Activated naive CD8-positive, alpha-beta T cell treated with anti-CD3 and anti-CD28 coated beads, Interleukin-2, amount 50 U/mL, for 24 hours (primary cell): ENCODE data around the gene ALS2CL.
"Not testable (repeated sequence)": the region's sequence is repeated elsewhere in the genome, so short reads cannot be mapped to it uniquely, and the experiment has no call there.

Source experiments
- ATAC-seq: fragments of 150-1000 bp; cut with Tn5 transposase; one replicate; pipeline ENCODE4 v1.10.0; 2021
- DNase-seq: peaks from one replicate; pipeline ENCODE4 v3.0.0; 2021
- H3K27ac Mint-ChIP-seq: one replicate; pipeline ENCODE4 v1.8.0; 2021; ENCODE audit warnings: mild to moderate bottlenecking, mixed read lengths
- H3K27me3 Mint-ChIP-seq: one replicate; pipeline ENCODE4 v1.8.0; 2021; ENCODE audit warnings: mixed read lengths
- H3K36me3 Mint-ChIP-seq: one replicate; pipeline ENCODE4 v1.8.0; 2021; ENCODE audit warnings: low read depth, mixed read lengths
- H3K4me1 Mint-ChIP-seq: one replicate; pipeline ENCODE4 v1.8.0; 2021; ENCODE audit warnings: mixed read lengths
- H3K4me3 Mint-ChIP-seq: one replicate; pipeline ENCODE4 v1.8.0; 2021; ENCODE audit warnings: mild to moderate bottlenecking, moderate library complexity, mixed read lengths
- H3K9me3 Mint-ChIP-seq: one replicate; pipeline ENCODE4 v1.8.0; 2021; ENCODE audit warnings: mixed read lengths

The ALS2CL gene

GRCh38 chr3:46693038-46693891, at the start of gene ALS2CL:
ALS2CL (minus strand) TSS chr3:46693679; CDS start chr3:46689440, 4,239 bp downstream.
- H3K27me3 Mint-ChIP-seq = peaks cover 6% of the 10 kb centered on the region
- H3K4me1 Mint-ChIP-seq = peaks cover 29% of the 10 kb centered on the region
- ATAC-seq = peak; percentile 48
- no peaks in the 10 kb centered on the region for H3K36me3 Mint-ChIP-seq
- no peak within 1 kb of the TSS for H3K27ac Mint-ChIP-seq
- H3K4me3 Mint-ChIP-seq = peak within 1 kb of the TSS; percentile 67
- H3K9me3 Mint-ChIP-seq = no peaks in the 10 kb centered on the region
- peak; percentile 51 for DNase-seq

- H3K36me3 Mint-ChIP-seq = no peaks in the 10 kb centered on the region
- H3K4me1 Mint-ChIP-seq = no peaks in the 10 kb centered on the region
- H3K27ac Mint-ChIP-seq = no peak overlapping the region
- H3K27me3 Mint-ChIP-seq = no peaks in the 10 kb centered on the region
- DNase-seq (no peak), ATAC-seq (no peak)
- no peak overlapping the region for H3K4me3 Mint-ChIP-seq
- H3K9me3 Mint-ChIP-seq = peaks cover 3% of the 10 kb centered on the region
These were observed 49.6 kb upstream of the ALS2CL start for GRCh38 chr3:46742992-46743585.

DNA sequence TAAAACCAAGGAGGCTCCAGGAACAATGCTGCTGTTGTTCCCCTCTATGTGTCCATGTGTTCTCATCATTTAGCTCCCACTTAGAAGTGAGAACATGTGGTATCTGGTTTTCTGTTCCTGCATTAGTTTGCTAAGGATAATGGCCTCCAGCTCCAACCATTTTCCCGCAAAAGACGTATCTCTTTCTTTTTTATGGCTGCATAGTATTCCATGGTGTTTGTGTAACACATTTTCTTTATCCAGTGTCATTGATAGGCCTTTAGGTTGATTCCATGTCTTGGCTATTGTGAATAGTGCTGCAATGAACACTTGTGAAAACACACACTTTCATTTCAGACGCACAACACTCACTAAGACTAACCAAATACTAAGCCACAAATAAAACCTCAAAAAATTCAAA, 46.1 kb upstream of the ALS2CL start:
- not testable (repeated sequence) for H3K36me3 Mint-ChIP-seq, H3K27me3 Mint-ChIP-seq, H3K4me1 Mint-ChIP-seq, H3K9me3 Mint-ChIP-seq, H3K27ac Mint-ChIP-seq, ATAC-seq, DNase-seq, H3K4me3 Mint-ChIP-seq

DNA sequence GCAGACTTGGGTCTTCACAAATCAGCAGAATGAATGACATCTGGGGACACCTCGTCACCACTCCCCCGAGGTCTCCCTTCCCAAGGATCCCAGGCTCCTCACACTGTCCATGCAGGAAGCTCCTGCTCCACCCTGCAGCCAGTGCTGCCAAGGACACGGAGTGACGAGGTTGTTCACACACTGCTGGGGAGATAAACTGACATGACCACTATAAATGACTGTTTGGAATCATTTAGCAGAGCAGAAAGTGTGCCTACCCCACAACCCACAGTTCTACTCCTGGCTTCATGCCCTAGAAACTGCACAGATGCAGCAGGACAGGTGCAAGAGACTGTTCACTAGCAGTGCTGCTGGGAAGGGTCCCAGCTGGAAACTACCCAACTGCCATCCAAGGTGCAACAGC, 43.9 kb upstream of the ALS2CL start:
- DNase-seq (no peak), ATAC-seq (no peak)
- Mint-ChIP-seq H3K36me3 (no peaks in the 10 kb centered on the region), H3K4me1 (no peaks in the 10 kb centered on the region), H3K27me3 (no peaks in the 10 kb centered on the region), H3K27ac (no peak overlapping the region), H3K9me3 (peaks cover 3% of the 10 kb centered on the region), H3K4me3 (no peak overlapping the region)

- DNase-seq (no peak), ATAC-seq (peak; percentile 15)
- no peak overlapping the region for H3K27ac Mint-ChIP-seq
- H3K9me3 Mint-ChIP-seq = peaks cover 3% of the 10 kb centered on the region
- H3K4me3 Mint-ChIP-seq = no peak overlapping the region
- no peaks in the 10 kb centered on the region for H3K36me3 Mint-ChIP-seq
- no peaks in the 10 kb centered on the region for H3K27me3 Mint-ChIP-seq
- no peaks in the 10 kb centered on the region for H3K4me1 Mint-ChIP-seq
These were observed 42.8 kb upstream of the ALS2CL start for GRCh38 chr3:46736006-46736872.

- Mint-ChIP-seq H3K4me3 (no peak overlapping the region), H3K4me1 (no peaks in the 10 kb centered on the region), H3K36me3 (no peaks in the 10 kb centered on the region), H3K27ac (no peak overlapping the region), H3K9me3 (peaks cover 3% of the 10 kb centered on the region), H3K27me3 (no peaks in the 10 kb centered on the region)
- DNase-seq (no peak), ATAC-seq (no peak)
These were observed 41.3 kb upstream of the ALS2CL start for GRCh38 chr3:46734773-46735172.

- ATAC-seq = no peak
- H3K9me3 Mint-ChIP-seq = no peaks in the 10 kb centered on the region
- peaks cover 2% of the 10 kb centered on the region for H3K27me3 Mint-ChIP-seq
- H3K27ac Mint-ChIP-seq = no peak overlapping the region
- no peak for DNase-seq
- no peaks in the 10 kb centered on the region for H3K36me3 Mint-ChIP-seq
- H3K4me1 Mint-ChIP-seq = no peaks in the 10 kb centered on the region
- H3K4me3 Mint-ChIP-seq = no peak overlapping the region
These were observed 39.7 kb upstream of the ALS2CL start for GRCh38 chr3:46733026-46733800.

- no peak overlapping the region for H3K4me3 Mint-ChIP-seq
- no peak for DNase-seq
- no peak for ATAC-seq
- H3K9me3 Mint-ChIP-seq = no peaks in the 10 kb centered on the region
- no peaks in the 10 kb centered on the region for H3K36me3 Mint-ChIP-seq
- H3K27ac Mint-ChIP-seq = no peak overlapping the region
- H3K27me3 Mint-ChIP-seq = peaks cover 2% of the 10 kb centered on the region
- no peaks in the 10 kb centered on the region for H3K4me1 Mint-ChIP-seq
These were observed 38.3 kb upstream of the ALS2CL start for GRCh38 chr3:46731795-46732194.

DNA sequence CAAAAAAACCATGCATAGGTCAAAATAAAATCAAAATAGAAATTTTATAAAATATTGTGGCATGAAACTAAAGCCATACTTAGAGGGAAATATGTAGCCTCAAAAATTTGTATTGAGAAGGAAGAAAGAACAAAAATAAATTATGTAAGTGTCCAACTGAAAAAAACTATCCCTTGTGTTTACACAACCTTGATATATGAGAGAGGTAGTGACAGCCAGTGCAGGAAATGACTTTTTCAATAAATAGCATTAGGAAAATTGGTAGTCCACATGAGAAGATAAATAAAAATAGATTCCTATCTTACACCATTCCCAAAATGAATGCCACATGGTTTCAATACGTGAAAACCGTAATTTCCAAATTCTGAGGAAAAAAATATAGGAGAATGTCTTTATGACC, 37.3 kb upstream of the ALS2CL start:
- DNase-seq = no peak
- no peak overlapping the region for H3K4me3 Mint-ChIP-seq
- ATAC-seq = no peak
- no peaks in the 10 kb centered on the region for H3K9me3 Mint-ChIP-seq
- H3K27me3 Mint-ChIP-seq = peaks cover 2% of the 10 kb centered on the region
- no peaks in the 10 kb centered on the region for H3K4me1 Mint-ChIP-seq
- no peak overlapping the region for H3K27ac Mint-ChIP-seq
- no peaks in the 10 kb centered on the region for H3K36me3 Mint-ChIP-seq

DNA sequence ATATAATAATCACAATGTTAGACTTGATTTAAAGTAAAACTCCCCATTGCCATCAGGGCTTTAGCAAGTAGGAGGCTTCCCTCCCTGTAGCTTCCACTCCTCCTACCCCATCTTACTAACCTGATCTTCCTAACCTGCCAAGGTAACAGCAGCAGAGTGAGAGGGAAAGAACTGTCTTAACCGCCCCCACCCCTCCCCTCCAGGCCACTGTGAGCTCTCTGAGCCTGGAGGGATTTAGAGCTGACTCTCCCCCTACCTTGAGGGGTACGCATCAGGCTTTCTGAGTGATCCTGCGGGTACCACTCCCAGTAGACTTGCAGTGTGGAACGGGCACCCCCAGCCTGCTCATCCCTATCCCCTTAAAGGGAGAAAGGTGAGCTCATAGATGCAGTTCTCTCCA, 35.6 kb upstream of the ALS2CL start:
- no peaks in the 10 kb centered on the region for H3K36me3 Mint-ChIP-seq
- no peak overlapping the region for H3K4me3 Mint-ChIP-seq
- peaks cover 2% of the 10 kb centered on the region for H3K27me3 Mint-ChIP-seq
- no peak overlapping the region for H3K27ac Mint-ChIP-seq
- no peaks in the 10 kb centered on the region for H3K9me3 Mint-ChIP-seq
- ATAC-seq (no peak), DNase-seq (no peak)
- no peaks in the 10 kb centered on the region for H3K4me1 Mint-ChIP-seq

DNA sequence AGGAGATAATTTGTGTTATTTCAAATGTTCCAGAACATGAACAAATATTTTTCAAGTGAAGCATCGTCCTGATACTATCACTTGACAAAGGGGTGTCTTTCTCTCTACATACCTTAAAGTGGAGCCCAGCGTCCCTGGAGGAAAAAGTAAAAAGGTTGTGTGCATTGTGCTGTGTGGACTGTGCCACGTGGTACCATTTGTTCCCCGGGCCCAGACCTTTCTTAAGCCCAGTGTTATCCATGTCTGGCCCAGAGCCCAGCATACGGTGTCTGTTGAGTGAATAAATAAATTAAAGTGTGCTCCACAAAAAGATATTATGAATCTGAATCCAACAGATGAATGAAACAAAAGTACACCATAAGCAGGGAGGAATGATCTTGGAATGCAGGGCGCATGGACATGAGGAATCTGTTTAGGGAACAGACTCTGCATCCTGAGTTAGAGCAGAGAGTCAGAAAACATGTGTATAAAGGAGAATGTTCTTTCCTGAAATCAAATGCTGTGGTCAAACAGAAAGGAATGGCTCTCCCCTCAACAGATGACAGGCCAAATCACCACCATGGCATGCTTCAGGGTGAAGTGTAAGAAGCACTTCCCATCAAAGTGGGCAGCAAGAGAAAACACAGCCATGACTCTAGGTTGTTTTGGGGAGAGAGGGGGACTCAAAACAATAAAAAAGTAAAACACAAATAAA, 32.3 kb upstream of the ALS2CL start:
- no peaks in the 10 kb centered on the region for H3K4me1 Mint-ChIP-seq
- no peak overlapping the region for H3K4me3 Mint-ChIP-seq
- H3K27ac Mint-ChIP-seq = no peak overlapping the region
- no peaks in the 10 kb centered on the region for H3K36me3 Mint-ChIP-seq
- DNase-seq = no peak
- no peak for ATAC-seq
- no peaks in the 10 kb centered on the region for H3K9me3 Mint-ChIP-seq
- H3K27me3 Mint-ChIP-seq = peaks cover 4% of the 10 kb centered on the region

DNA sequence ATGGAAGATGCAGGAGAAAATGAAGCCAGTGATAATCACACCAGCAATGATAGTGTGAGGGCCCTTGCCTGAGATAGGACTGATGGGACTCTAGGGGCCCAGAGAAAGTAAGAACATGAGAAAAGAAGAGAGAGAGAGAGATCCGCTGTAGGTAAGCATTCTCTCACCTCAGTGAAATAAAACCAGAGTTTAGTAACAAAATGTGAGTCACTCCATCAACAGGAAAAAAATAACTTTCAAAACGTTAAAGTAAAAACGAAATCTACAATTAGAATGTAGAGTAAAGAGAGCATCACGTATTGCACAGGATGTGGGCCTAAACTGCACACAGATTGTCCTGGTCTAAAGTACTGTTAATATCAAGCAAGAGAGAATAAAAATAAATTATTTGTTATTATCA, 30.9 kb upstream of the ALS2CL start:
- Mint-ChIP-seq H3K9me3 (no peaks in the 10 kb centered on the region), H3K4me3 (no peak overlapping the region), H3K36me3 (no peaks in the 10 kb centered on the region), H3K4me1 (no peaks in the 10 kb centered on the region), H3K27me3 (peaks cover 4% of the 10 kb centered on the region), H3K27ac (no peak overlapping the region)
- ATAC-seq (no peak), DNase-seq (no peak)

DNA sequence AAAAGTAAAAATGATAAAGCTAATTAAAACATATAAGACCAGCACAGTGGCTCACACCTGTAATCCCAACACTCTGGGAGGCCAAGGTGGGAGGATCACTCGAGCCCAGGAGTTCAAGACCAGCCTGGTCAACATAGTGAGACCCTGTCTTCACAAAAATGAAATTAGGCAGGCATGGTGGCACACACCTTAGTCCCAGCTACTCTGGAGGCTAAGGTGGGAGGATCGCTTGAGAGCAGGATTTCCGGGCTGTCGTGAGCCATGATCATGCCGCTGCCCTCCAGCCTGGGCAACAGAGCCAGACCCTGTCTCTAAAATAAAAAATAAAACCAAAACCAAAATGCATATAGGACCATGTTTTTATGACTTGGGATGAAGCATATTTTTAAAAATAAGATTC, 29.0 kb upstream of the ALS2CL start:
- Mint-ChIP-seq H3K27ac (no peak overlapping the region), H3K36me3 (no peaks in the 10 kb centered on the region), H3K4me1 (no peaks in the 10 kb centered on the region), H3K9me3 (no peaks in the 10 kb centered on the region), H3K27me3 (peaks cover 12% of the 10 kb centered on the region), H3K4me3 (no peak overlapping the region)
- ATAC-seq = no peak
- no peak for DNase-seq

- DNase-seq (no peak), ATAC-seq (no peak)
- Mint-ChIP-seq H3K36me3 (no peaks in the 10 kb centered on the region), H3K27me3 (peaks cover 15% of the 10 kb centered on the region), H3K4me1 (no peaks in the 10 kb centered on the region), H3K27ac (no peak overlapping the region), H3K4me3 (no peak overlapping the region), H3K9me3 (no peaks in the 10 kb centered on the region)
These were observed 27.5 kb upstream of the ALS2CL start for GRCh38 chr3:46721009-46721408.
